Measurements from ENCODE around the gene VPREB3.

DNA sequence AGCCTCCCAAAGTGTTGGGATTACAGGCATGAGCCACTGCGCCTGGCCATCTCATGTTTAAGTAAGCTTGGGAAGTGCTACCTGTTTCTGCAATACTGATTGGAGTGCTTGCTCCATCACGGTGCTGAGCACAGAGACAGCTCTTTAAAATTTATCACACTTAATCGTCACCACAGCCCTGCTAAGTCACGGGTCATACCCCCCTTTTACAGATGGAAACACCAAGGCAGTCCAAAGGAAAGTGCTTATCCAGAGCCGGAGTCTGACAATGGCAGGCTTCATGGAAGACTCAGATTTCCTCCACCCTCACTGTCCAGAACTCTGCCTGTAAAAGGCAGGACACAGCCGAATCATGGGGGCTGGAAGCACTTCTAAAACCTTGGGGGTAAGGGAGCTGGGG is 5.8 kb upstream of the VPREB3 start:
- TF ChIP-seq, protein P1, sequence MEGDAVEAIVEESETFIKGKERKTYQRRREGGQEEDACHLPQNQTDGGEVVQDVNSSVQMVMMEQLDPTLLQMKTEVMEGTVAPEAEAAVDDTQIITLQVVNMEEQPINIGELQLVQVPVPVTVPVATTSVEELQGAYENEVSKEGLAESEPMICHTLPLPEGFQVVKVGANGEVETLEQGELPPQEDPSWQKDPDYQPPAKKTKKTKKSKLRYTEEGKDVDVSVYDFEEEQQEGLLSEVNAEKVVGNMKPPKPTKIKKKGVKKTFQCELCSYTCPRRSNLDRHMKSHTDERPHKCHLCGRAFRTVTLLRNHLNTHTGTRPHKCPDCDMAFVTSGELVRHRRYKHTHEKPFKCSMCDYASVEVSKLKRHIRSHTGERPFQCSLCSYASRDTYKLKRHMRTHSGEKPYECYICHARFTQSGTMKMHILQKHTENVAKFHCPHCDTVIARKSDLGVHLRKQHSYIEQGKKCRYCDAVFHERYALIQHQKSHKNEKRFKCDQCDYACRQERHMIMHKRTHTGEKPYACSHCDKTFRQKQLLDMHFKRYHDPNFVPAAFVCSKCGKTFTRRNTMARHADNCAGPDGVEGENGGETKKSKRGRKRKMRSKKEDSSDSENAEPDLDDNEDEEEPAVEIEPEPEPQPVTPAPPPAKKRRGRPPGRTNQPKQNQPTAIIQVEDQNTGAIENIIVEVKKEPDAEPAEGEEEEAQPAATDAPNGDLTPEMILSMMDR (conservative IDR thresholded peaks at IDR 0.05 in 1 of 2, IDR thresholded peaks at IDR 0.05 in 1 of 2; ENCODE audit: extremely low read depth in 1 of 2, insufficient read depth in 1 of 2, low read depth in 1 of 2, low read length in 2 of 2) = no peak
- no peak for TF ChIP-seq EZH2 (IDR thresholded peaks at IDR 0.05; ENCODE audit: borderline replicate concordance, low read length)
